GM18870 (cell line): ENCODE data around the gene ERFE.
"Not testable (repeated sequence)": the region's sequence is repeated elsewhere in the genome, so short reads cannot be mapped to it uniquely, and the experiment has no call there.

ENCODE experiments used
- ATAC-seq: cut with Tn5 transposase; IDR thresholded peaks from one replicate; pipeline ENCODE4 v1.9.1; 2021; ENCODE audit warnings: moderate library complexity; ENCODE audit not compliant: unreplicated experiment

ERFE gene, protein sequence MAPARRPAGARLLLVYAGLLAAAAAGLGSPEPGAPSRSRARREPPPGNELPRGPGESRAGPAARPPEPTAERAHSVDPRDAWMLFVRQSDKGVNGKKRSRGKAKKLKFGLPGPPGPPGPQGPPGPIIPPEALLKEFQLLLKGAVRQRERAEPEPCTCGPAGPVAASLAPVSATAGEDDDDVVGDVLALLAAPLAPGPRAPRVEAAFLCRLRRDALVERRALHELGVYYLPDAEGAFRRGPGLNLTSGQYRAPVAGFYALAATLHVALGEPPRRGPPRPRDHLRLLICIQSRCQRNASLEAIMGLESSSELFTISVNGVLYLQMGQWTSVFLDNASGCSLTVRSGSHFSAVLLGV

DNA sequence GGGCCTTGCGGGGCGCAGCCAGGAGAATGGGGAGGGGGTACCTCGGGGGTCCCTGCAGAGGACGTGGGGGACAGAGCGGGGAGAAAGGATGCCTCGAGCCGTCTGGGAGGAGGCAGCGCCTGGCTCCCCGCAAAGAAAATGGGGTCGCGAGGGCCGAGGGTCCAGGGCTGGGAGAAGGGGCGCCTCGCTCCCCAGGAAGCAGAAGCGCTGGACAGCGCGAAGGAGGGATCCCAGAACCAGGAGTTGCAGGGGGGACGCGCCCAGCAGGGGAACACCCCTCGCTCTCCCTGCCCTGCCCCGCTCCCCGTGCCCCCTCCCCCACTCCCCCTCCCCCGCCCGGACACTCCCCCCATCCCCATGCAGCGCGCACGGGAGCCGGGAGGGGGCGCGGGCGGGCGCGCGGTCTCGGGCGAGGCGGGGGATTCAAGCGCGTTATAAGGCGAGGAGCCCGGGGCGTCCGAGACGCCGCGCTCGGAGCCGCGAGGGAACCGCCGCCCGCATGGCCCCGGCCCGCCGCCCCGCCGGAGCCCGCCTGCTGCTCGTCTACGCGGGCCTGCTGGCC lies at the start of gene ERFE:
Gene ERFE (plus strand): TSS at position 462 of the 562 bp plus-strand sequence. CDS start 38 bp downstream, at position 500.
- no peak for ATAC-seq

DNA sequence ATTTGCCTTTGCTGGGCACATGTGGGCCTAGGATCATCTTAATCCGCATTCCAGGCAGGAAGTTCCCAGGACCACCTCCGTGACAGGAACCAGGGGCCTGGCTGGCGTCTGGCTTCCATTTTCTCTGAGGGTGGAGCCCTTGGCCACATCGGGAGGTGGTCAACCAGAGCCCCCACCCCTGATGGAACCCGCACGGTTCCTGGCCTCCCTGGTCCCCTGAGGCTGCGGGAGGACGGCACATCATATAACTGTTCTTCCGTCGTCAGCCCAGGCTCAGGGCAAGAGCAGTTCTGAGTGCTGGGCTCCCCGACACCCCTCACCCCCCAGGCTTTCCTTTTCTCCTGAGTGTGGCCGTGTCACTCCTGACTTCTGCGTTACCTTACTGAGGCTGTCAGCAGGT lies 45.2 kb upstream of the ERFE start:
- ATAC-seq, result no peak

DNA sequence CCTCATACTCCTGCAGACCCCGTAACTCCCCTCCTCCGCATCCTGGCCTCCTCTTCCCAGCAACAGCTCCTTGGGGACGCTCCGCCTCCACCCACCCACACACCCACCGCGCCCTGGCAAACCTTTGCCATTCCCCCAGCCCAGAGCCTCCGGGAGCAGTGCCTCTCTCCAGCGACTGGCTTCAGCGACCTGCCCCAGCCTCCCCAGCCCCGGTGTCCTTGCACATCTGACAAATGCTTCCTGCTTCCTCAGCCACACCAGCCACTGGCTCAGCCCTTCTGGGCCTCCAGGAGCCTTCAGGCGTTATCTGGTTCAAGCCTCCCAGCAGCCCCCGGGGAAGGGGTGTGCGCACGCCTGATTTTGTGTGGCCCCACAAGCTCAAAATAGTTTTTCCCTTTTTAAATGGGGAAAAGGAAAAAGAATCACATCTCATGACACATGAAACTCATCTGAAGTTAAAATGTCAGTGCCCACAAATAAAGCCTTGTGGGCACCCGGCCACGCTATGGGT lies 44.4 kb upstream of the ERFE start:
- ATAC-seq, result no peak

DNA sequence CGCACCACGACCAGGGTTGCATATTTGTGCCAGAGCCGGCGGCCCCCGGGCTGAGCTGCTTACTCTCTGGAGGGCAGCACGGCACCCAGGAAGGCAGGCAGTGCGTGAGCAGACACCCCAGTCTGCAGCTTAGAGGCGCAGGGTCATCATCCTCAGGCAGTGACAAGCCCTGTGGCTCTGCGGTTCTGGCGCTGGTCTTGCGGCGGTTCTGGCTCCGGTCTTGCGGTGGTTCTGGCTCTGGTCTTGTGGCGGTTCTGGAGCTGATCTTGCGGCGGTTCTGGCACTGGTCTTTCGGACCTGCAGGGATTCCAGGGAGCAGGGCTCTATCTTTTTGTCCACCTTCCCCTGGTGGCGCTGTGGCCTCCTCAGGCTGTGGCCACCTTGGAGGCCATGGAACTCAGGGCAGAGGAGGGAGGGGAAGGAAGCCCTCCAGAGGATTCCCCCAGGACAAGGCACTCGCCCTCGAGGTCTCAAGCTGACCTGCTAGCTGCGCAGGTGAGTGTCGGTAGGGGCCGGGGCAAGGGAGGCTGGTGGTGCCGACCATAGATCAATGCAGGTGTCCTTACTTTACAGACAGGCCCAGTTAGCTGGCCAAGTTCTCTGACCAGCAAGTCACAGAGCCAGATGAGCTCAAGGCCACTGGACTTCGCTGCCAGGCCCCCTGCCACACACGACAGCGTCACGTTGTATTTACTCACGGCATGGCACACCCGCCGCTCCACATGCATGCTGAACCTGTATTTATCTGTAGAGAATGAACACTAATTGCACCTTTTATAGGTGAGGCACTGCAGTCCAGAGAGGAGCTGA lies 43.7 kb upstream of the ERFE start:
- ATAC-seq, result no peak

DNA sequence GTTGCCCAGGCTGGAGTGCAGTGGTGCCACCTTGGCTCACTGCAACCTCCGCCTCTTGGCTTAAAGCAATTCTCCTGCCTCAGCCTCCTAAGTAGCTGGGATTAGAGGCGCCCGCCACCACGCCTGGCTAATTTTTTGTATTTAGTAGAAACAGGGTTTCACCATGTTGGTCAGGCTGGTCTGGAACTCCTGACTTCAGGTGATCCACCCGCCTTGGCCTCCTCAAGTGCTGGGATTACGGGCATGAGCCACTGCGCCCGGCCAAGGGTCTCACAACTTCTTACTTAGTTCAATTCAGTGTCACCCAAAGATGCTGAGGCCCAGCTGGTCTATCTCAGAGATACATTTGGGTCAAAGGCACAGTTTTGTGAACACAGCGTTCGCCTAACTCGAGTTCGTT lies 43.1 kb upstream of the ERFE start:
- ATAC-seq, result not testable (repeated sequence)

DNA sequence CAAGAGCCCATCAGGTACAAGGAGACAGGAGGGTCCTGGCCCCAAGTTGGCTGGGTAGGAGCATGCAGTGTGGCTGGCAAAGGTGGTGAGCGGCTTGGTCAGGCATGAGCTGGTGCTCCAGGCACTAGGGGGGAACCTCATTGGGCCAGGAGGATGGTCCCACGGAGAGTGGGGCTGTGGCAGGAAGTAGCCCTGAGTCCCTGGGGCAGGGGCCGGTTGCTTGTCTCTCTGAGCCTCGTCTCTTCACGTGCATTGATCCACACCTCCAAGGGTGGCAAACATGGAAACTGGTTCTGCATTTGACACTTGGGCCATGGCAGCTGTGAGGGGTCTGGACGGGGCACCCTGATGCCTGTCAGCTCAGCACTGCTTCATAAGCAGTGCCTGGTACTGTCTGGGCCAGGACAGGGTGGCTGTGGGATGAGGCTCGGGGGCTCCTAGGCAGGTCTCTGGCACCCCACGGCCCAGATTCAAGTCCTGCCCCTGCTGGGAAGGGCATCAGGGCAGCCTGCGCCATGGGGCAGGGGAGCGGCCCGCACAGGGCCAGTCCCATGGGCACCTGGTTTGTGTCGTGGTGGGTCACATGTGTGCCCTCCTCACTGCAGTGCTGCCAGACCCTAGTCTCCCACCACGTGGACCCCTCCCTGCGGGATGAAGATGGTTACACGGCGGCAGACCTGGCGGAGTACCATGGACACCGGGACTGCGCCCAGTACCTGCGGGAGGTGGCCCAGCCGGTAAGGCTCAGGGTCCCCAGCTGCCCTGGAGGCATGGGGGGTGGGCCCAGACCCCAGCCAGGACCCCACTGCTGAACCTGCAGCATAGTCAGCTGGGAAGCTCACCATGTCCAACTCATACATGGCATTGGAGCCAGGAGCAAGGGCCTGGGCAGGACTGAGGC lies 42.2 kb upstream of the ERFE start:
- no peak for ATAC-seq

DNA sequence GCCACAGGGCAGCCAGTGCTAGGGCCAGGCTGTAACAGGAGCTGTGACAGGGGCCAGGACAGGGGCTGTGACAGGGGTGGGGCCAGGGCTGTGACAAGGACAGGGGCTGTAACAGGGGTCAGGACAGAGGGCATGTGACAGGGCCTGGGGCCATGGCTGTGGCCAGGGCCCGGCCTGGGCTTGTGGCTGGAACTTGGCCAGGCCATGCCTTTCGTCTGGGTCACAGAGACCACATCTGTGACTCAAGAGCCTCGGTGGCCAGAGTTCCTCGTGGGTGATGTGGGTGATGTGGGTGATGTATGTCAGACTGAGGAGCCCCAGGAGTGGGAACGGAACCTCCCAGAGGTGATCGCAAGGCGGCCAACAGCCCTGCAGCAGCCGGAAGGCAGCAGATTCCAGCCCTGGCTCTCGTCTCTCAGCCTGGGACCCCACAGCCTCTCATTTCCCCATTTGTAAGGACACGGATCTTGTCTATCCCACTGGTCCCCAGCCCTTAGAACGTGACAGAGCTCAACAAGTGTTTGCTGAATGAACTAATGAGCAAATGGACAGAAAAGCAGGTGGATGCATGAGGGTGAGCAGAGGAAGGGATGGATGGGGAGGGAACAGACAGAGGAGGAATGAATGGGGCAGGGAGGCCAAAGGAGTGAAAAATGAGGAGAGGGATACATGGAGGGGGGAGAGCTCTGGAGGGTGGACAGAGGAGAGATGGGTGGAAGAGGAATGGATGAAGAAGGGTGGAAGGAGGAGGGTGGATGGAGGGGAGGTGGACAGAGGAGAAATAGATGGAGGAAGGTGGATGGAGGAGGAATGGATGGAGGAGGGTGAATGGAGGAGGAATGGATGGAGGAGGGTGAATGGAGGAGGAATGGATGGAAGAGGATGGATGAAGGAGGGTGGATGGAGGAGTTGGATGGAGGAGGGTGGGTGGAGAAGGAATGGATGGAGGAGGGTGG lies 41.3 kb upstream of the ERFE start:
- no peak for ATAC-seq

DNA sequence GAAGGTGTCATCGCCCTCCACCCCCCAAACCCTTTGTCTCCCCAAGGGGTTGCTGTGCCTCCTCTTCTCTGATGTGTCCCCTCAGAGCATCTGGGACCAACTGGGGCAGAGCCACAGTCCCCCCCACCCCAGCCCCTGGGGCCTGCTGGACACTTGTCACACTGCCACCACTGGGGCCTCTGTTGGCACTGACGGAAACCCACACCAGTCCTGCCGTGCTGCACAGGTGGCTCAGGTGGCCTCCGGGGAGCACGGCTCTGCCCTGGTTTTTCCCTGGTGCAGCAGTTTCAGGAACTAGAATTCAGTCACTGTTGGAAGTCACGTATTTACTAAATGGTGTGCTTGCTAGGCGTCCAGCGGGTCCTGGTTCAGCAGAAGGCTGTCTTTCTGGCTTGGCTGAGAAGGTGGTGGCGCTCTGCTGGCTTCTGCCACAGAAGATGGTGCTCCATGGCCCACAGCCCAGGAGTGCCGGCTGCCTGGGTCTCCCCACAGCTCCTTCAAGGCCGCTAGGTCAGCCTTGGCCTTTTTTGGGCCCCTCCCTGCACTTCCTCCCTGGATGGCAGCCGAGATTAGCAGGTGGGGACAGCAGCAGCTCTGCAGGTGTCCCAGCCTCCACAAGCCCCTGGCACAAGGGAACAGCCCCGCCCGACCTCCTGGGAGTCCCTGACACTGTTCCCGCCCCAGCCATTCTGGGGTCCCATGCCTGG lies 38.9 kb upstream of the ERFE start:
- ATAC-seq, result no peak

DNA sequence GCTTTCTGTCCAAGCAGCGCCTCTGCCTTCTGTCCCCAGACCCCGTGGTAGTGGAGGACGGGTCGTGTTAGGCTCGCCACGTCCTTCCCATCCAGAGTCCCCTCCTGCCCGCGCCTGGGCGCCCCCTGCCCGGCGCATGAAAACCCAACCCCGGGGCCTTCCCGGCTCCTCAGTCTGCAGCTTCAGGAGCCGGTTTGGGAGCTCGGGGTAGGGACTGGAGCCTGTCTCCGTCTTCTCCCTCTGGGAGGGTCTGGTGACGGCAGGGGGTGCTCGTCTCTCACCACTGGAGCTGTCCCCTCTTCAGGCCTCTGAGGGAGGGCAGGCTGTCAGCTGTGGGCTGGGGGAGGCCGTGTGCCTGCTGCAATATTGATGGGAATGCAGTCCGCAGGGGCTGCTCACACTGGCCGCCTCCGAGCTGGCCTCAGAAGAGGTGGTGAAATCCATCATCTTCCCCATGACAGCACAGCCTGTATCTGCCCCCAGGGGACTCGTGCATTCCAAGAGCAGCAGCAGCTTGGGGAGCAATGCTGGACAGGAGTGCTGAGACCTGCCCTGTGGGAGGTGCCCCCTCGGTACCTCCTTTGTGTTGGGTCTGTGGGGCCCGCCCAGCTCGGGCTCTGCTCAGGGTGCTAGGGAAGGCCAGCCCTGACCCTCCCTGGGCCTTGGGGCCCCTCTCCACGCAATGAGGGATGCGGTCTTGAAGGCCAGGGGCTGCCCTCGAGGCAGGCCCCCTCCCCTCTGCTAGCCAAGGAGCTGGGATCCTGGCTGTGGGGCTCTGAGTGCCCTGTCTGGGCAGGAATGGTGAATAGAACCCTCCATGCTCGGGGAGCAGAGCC lies 38.1 kb upstream of the ERFE start:
- ATAC-seq, result no peak

DNA sequence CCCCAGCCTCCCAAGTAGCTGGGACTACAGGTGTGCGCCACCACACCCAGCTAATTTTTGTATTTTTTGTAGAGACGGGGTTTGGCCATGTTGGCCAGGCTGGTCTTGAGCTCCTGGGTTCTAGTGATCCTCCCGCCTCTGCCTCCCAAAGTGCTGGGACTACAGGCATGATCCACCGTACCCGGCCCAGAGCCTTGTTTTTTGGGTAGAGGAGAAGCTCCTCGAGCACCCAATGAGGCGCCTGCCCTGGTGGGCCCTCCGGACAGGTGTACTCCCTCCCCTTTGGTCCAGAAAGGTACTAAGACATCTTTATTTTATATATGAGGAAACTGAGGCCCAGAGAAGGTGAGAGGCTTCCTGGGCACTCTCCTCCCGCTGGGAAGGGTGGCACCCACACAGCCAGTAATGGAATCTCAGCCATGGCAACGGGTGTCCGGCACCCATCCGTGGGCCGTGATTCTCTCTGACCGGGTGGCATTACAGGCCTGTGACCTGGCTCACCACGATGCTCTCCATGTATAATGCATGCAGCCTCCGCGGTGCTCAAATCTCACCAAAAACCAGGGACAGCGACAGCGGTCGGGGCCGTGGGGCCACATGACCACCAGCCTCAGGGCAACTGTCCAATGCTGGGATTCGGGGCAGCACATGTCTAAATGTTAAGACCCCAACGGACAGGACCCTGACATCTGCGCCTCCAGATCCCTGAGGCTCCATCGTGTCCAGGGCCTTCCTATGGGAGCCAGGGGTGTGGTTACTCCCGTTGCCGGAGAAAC lies 37.1 kb upstream of the ERFE start:
- ATAC-seq, result no peak

DNA sequence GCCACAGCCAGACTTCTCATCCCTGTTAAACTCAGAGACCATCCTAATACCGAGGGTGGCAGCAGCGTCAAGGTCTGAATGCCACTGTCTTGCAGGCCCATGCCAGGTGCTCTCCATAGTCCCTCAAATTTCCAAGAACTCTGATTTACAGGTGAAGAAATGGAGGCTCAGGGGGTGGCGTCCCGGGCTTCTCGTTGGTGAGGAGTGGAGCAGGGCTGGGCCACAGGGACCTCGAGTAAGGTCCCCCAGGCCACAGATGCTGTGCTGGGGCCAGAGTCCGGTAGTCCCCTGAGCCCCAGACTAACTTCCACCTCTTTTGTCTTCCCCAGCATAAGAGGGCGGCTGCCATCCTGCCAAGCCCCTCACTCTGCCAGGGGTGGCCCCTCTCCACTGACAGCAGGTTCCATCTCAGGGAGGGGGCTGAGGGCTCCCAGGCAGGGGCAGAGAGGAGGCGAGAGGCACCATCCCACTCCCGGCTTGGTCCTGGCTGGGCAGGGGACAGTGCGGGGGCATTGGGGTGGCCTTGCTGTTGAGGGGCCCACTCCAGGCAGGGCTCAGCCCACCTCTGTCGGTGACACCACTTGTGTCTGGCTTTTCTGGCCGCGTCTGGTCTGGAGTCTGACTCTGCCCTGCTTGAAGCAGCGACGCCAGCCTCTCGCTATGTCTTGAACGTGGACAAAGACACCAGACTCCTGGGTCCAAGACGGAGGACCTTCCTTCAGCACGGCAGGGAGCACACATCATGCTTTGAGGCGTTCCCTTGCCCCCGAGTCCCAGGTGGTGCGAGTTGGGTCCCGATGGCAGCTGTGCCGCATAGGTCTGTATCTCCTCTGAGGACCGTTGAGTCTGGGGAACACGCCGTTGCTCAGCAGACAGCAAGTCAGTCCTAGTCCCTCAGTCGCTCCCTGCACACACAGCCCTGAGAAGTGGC lies 36.2 kb upstream of the ERFE start:
- no peak for ATAC-seq

DNA sequence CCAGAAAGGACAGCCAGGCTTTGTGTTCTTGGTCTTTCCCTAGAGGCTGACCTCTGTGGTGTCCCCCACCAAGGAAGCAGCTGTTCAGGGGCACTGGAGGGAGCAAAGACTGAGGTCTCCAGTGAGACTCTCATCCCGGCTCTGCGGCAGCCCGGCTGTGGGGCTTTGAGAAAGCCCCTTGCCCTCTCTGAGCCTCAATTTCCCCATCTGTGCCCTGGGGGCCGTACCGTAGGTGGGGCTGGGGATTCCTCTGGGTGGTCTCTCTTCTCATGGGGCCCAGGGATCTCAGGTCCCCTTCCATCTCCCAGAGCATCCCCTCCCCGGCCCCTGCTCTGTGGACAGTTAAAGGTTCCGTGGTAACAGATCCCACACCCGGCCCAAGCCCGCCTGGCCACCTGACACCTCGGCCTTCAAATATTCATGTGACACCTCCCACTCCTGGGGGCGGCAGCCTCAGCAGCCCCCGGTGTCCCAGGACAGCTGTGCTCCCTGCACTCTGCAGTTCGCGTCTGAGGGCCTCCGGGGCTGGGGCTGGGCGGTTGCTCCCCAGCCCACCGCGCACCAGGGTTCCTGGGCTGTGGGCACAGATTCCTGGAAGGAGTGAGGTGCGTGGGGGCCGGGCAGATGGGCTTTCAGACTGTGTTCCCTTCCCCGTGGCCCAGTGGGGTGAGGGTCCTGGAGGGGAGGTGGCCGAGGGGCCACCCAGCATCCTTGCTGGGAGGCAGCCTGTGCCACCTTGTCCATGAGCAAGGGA lies 35.4 kb upstream of the ERFE start:
- no peak for ATAC-seq

DNA sequence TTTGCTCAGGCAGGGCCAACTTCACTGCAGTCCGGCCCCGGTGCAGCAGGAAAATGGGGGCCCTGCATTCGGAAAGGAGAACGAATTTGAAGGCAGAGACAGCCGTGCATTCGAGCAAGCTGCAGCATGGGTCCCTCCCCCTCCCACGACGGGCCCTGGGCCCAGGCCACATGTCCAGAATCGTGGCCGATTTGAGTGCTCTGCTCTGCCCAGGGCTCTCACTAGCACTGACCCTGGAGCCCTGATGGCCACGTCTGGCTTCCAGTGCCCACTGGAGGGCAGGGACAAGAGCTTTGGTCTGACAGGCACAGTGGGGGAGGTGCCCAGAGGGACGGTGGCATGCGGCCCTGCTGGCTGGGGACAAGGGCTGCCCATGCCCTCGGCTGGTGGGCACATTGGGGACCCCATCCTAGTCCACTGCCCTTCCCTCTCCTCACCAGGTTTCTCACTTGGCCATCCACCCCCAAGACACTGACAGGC lies 34.7 kb upstream of the ERFE start:
- ATAC-seq, result no peak

DNA sequence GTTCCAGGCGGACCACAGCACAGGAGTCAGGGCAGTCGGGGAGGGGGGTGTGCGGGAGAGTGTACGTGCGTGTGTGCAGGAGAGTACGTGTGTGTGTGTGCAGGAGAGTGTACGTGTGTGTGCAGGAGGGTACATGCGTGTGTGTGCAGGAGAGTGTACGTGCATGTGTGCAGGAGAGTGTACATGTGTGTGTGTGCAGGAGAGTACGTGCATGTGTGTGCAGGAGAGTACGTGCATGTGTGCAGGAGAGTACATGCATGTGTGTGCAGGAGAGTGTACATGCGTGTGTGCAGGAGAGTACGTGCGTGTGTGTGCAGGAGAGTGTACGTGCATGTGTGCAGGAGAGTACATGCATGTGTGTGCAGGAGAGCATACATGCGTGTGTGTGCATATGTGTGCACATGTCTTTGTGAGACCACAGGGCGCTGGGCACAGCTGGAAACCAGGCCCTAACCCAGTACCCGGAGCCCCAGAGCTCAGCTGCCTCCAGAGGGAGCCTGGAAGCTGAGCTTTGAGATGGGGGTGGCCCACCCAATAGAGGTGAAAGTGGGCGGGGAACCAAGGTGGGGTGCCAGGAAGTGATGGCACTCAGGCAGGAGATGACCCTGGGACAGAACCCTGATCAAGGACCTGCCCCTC lies 34.2 kb upstream of the ERFE start:
- ATAC-seq, result no peak
